GM21619 (cell line): ENCODE measurements around the gene SLC9A1.
"Not testable (repeated sequence)": the region's sequence is repeated elsewhere in the genome, so short reads cannot be mapped to it uniquely, and the experiment has no call there.

Experiments
- ATAC-seq: cut with Tn5 transposase; IDR thresholded peaks from one replicate; pipeline ENCODE4 v1.9.1; 2021; ENCODE audit not compliant: unreplicated experiment

The SLC9A1 gene

DNA sequence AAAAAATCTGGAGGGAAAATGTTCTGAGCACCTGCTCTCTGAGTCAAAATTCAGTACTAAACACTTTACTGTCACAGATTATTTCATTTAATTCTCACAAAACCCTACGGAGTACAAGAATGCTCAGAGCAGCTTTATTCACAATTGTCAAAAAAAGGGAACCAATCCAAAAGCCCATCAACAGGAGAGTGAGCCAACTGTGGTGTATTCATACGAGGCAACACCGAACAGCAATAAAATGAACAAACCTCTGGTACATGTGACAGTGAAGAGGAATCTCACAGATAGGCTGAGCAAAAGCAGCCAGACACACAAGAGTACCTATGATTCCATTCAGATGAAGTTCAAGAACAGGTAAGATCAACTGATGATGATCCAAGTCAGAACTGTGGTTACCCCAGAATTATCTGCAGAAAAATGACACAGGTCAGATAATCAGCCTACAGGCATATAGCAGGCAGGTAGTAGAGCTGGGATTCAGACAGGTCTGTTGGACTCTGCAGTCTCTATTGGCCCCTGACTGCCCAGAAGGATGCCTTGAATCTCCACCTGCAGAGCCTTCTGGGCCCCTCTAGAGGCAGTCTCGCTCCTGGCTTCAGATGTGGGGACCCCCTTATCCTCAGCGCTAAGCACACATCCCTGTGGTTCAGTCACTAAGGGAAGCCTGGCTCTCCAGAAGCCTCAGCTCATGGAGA is 19.2 kb downstream of the SLC9A1 start:
- no peak for ATAC-seq

DNA sequence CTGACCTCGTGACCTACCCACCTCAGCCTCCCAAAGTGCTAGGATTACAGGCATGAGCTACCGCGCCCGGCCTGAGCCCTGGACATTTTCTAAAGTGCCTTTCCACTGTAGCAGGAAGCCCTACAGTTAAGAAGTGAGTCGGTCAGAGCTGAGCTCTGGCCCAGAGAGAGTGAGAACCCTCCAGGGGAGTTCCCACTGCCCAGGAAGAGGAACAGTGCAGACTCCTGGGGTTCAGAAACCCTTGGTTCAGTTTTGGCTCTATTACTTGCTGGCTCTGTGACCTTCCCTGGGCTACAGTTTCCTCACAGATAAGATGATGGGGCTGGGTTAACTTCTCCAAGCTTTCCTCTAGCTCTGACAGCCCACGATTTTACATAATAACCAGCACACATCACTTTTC is 20.9 kb downstream of the SLC9A1 start:
- ATAC-seq: peak; percentile 72

DNA sequence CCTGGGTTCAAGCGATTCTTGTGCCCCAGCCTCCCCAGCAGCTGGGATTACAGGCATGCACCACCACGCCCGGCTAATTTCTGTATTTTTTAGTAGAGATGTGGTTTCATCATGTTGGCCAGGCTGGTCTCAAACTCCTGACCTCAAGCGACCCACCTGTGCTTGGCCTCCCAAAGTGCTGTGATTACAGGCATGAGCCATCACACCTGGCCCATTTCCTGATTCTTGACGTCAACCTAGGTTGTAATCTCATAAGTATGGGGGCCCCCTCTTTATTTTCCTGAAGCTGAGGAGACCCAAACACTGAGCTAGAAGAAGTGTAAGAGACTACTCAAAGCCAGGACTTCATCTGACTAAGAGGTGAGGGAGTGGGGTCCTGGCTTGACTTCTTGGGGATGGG is 21.8 kb downstream of the SLC9A1 start:
- no peak for ATAC-seq

DNA sequence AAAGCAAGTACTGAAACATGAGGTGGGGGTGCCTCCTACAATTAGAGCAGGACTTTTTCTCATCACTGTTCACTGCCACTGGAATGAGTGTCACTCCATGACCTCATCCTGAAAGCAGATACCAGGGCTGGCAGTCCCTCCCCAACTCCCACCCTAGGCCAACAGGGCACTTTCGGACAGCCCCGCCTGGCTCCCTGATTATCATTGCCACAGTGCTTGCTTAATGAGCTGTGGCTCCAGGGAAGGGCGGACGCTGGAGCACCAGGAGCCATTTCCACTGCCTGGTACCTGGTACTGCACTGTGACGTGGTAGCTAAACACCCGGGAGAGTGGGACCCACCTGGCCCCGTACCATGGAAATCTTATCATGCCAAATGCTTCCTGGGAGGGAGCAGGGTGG is 22.3 kb downstream of the SLC9A1 start:
- no peak for ATAC-seq

DNA sequence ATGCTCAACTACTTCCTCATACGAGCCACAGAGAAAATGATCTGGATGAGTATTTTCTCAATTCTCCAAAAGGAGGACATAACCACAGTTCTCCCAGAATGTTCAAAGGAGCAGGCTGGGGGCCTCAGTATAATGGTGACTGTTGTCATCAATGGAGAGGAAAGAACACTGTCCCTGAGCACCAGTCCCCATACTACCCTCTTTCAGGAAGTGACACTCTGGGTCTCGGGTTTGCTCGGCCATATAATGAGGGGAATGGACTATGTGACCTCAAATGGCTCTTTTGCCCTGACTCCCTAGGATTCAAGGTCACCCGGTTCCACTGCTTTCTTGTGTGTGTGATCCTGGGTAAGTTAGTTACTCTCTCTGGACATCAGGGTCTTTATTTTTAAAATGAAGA is 22.8 kb downstream of the SLC9A1 start:
- no peak for ATAC-seq

DNA sequence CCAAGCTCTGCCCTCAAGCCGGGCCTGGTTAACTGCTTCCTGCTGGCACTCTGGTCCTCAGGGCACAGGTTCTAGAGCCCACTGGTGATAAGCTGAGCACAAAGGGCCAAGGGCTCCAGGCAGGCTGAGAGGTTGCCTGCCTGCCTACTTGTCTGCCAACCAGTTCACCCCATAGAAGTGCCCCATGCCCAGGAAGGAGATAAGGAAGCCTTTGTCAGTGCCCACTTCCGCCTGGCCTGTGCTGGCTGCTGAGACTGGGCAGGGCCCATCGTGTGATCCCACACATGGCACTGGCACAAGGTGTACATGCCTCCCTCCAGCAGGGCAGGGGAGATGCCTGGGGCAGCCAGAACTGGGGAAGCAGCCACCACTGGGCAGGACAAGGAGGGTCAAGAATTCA is 24.1 kb downstream of the SLC9A1 start:
- no peak for ATAC-seq

DNA sequence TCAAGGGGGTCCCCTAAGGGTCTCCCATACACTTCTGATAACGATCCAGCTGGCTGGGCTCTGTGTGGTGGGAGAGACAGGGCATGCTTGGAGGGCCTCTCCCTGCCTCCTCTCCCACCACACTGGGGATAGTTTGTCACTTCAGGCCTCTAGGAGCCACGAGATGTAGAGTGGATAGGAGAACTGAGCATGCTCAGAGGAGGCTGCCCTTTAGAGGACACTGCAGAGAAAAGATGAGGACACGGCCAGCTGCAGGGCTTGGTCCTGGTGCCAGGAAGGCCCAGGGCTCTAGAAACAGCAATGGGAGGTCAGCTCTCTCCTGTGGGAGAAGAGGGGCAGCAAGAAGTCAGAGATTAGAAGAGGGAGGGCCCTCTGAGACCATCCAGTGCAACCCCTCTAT is 25.7 kb downstream of the SLC9A1 start:
- ATAC-seq: no peak

DNA sequence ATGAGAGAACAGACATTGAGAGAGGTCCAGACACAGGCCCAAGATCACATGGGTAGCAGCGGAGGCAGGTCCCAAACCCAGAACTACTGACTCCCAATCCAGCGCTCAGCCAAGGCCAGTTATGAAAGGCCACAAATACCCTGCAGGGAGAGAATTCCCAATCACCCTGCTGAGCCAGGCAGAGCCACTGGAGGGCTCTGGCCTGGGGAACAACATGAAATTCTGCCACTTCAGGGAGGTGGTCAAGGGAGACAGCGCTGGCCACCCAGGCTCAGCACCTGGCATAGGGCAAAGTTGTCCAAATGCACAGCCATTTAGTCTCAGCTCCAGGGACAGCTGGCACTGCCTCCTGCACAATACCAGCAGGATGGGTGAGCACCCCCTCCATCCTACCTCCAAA is 27.5 kb downstream of the SLC9A1 start:
- ATAC-seq: no peak

DNA sequence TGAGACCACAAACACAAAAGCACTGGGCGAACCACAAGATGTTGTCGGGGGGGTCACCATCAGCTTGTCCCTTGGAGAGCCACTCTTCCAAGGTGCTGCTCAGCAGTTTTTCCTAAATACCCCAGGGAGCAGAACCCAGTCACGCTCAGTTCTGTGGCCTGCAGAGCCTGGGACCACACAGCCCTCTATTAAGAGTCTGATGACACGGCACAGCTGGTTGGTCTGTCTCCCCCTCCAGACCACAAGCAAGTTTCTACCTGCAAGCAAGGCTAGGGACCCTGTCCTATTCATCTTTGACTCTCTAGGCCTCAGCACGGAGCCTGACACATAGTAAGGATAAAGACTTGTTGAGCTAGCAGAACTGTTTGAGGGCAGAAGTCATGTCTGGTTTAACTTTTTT is 28.5 kb downstream of the SLC9A1 start:
- no peak for ATAC-seq

DNA sequence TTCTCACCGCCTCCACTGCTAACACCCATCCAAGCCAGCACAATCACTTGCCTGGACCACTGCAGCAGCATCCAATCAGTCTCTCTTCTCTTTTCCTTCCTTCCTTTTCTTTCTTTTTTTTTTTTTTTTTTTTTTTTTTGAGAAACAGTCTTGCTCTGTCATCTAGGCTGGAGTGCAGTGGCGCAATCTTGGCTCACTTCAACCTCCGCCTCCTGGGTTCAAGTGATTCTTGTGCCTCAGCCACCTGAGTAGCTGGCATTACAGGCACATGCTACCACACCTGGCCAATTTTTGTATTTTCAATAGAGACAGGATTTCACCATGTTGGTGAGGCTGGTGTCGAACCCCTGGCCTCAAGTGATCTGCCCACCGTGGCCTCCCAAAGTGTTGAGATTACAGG is 29.8 kb downstream of the SLC9A1 start:
- ATAC-seq: not testable (repeated sequence)

DNA sequence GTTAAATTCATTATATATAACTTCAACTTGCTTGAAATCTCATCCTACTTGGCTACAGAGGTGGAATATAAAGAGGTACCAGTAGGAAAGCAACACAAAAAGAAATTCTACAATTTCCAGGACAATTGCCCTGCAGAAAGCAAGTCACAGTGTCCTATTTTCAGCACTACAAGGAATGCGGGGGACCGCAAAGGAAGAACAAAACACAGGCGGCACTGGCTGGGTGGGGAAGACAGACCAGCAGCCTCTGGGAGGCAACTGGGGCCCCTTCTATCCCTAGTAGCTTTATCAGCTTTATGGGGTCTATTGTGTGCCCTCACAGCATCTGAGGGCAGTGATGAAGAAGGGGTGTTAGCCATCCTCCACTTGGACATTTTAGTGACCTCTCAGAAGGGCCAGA is 30.5 kb downstream of the SLC9A1 start:
- no peak for ATAC-seq

DNA sequence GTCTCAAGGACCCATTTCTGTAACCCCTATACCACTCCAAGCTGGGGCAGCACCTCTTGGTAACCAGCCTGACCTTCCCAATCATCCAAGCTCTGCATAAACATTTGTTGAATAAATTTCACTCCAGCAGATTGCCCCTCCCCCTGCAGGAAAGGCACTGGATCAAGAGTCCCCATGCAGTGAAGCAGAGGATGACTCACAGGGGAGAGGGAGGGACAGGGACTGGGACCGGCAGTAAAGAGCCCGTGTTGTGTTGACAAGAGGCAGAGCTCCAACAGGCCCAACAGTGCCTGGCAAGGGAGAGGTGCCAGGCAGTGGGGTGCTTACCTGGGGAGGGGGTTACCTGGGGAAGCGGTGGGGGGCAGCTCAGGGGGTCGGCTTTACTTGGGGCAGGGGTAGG is 32.3 kb downstream of the SLC9A1 start:
- ATAC-seq: no peak

DNA sequence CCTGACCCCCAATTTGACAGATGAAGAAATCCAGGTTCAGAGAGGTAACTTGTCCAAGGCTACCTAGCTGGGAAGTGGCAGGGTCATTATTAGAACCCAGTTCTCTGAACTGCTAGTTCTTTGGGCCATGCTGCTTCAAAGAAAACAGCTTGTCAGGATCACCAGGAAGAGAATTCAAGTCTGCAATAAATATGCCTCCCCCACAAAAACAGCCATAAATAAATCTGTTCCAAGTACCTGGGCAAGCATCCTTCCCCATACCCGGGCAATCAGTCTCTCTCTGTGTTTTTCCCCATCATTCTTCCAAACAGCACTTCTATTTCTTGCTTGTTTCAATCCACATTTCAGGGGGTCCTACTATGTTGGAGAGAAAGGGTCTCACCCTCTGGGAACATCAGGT is 34.1 kb downstream of the SLC9A1 start:
- ATAC-seq: no peak

DNA sequence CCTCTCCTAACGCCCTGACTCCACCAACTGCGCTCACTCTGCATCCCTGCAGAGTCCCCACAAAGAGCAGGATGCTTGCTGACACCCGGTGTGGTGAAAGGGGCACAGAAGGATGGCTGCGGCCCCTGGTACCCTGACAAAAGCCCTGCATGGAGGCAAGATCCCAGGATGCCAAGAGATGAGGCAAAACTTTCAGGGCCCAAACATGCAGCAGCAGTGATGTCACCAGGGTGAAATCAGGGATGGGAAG is 36.6 kb downstream of the SLC9A1 start:
- ATAC-seq: no peak

DNA sequence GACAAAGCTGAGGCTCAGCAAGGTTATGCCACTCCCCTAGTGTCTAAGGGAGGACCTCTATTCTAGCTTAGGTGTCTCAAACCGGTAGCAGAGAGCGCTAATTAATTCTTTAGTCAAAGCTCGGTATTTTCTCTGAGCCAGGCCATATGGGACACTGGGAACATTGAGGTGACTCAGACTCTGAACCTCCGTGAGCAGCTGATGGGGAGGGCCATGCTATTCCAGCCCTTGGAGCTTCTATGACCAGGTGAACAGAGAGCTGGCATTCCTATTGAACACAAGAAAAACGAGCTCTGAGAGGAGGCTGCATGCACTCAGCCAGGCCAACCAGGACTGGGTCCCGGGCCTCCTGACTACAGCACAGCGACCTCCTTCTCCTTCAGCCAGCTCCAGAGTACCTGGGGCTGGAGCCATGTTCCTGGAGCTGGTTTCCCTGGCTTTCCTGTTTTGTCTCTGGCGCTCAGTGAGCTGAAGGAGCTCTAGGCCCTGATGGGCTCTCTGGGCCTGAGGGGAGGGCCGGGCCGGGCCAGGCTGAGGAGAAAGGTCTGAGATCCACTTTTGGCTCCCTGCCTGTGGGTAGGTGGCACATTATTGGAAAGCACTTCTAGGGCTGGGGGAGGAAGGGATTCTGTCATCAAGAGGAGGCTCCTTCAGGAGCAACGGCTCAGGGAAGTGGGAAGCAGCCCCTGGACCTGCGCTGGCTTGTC is 37.0 kb downstream of the SLC9A1 start:
- ATAC-seq: no peak

DNA sequence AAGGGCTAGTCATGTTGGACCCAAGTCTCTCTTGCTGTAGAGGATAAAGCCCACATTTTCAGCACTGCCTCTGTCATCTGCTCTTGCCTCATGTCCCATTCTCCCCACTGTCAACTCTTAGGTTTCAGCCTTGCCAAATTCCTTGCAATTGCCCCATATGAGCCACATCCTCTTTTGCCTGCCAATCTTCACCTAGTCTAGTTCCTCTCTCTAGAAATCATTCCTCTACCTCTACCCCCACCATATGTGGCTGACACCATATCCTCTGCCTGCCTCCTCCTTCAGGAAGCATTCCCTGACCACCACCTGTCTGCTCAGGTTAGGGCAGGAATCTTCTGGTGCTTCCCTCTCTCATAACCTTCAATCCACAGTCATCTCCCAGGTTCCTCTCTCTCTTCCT is 38.2 kb downstream of the SLC9A1 start:
- no peak for ATAC-seq

DNA sequence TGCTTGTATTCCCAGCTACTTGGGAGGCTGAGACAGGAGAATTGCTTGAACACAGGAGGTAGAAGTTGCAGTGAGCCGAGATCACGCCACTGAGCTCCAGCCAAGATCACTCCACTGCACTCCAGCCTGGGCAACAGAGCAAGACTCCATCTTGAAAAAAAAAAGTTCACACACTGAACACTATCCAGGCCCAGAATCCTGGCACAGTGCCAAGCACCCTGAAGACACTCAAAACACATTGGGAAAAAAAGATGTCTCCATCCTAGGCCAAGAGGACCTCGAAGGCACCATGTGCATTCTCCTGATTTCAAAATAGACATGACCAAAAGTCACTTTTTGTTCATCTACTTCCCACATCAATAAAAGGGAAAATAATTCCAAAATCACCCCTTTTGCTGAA is 38.7 kb downstream of the SLC9A1 start:
- no peak for ATAC-seq

DNA sequence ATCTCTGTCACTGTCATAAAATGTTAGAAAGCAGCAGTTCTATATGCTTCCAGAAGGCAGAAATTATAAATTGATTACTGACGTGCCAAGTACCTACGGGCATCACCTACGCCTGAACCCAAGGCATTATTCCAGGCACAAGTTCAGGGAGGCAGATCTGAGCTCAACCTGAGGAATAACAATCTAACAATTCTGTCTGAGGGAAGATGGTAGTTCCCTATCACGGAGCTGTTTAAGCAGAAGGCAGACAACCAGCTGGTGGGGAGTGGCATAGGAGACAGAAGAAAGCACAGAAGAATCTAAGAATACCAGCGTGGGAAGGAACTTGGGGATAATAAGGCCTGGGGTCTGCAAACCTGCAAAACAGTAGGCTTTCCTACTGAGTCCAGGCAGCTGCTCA is 40.4 kb downstream of the SLC9A1 start:
- ATAC-seq: no peak

DNA sequence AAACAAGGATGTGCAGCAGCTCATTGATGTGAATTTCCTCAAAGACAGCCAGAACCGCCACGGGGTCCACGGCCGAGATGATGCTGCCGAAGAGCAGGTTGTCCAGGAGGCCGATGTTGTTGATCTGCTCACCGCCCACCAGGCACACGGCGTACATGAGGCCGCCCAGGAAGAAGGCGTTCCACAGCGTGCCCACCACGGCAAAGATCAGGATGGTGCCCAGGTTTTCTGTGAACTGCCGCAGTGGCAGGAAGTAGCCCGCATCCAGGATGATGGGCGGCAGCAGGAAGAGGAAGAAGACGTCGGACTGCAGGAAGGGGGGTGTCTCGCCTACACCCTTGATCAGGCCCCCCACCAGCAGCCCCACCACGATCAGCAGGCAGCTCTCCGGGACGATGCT is 41.1 kb downstream of the SLC9A1 start:
- ATAC-seq: no peak

DNA sequence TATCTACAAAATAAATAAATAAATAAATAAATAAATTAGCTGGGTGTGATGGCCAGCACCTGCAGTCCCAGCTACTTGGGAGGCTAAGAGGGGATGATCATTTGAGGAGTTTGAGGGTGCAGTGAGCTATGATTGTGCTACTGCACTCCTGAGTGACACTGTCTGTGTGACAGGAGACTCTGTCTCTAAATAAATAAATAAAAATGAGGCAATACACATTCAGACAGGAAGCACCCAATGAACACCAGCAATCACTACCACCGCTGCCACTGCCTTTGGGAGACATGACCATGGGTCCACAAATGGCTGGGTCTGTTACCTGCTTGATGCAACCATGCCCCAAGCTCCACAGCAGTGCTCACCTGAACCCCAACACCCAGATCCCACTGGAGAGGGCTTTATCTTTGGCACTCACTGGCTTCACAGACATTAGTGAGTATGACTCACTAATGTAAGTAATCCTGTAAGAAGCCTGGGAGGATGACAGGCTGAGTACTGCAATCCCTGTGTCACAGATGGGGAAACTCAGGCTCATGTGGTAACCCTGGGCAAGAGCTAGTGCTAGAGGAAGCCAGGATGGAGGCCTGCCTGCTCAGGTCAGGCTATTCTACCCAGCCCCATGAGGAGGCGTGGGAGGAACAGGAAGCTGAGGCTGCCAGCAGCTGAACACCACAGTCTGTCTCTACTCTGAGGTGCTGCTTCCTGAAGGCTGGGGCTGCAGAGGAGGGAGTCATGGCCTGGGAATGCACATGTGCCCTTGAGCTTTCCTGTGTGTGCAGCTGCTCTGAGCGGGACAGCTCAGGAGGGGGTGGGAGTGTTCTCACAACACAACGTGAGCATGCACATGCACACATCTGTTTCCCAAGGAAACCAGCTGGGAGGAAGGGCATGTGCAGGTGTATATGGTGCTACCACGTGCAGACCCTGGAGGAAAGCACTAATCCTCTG is 43.0 kb downstream of the SLC9A1 start:
- peak; percentile 86 for ATAC-seq

DNA sequence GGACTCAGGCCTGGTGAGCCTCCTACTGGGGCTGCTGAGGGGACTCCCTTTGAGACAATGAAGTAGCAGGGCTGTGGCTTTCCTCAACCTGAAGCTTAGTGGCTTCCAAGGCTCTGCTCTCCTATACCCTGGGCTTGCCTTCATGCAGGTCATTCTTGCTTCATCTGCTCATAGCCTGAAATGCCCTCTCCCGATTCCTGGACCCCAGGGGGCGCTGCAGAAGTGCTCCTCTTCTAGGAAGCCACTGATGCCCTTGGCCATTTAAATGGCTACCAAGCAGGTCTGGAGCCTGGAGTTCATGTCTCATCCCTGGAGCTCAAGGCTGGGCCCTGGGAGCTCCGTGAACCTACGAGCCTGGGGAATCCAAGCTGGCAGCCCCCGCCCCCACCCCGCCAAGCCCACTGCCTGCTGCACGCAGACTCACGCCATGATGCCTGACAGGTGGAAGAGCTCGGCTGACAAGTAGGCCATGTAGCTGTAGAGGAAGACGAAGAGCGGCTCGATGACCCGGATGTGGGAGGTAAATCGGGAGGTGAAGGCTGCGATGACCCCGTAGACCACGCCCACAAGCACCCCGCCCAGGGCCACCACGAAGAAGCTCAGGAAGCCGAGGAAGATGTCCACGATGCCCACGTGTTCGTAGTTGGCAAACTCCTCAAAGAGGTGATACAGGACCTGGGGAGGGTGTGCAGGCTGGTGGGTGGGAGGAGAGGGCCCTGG is 45.7 kb downstream of the SLC9A1 start:
- no peak for ATAC-seq
